ENCODE measurements around the gene STK4. TPM values are rescaled to one million over a fixed set of nuclear protein-coding genes. Genes with fewer than 3 reads are reported as not detected.
A peak's percentile ranks its signal among the peaks of the same experiment; 100 is the strongest.

The STK4 gene
- total RNA-seq, 2 donors from 2014 or later: 28.9 to 29.9 TPM

DNA sequence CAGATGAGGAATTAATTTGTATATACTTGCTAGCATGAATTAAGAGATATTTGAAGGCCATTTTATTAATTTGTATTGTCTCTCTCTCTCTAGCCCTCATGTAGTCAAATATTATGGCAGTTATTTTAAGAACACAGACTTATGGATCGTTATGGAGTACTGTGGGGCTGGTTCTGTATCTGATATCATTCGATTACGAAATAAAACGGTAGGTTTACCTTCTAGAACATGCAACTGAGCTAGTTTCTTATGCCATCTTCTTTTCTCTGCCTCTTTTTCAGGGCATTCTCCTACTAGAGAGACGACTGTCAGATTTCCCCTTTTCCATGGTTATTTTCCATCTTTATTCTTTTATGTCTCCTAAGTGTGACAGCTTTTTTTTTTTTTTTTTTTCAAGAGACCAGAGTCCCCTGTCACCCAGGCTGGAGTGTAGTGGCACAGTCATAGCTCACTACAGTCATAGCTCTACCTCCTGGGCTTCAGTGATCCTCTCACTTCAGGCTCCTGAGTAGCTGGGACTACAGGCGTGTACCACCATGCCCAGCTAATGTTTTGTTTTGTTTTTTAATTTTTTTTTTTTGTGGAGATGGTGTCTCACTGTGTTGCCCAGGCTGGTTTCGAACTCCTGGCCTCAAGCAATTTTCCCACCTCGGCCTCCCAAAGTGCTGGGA, 15.6 kb downstream of the STK4 start:
- H3K9ac ChIP-seq (ENCODE audit: low read depth in 2 of 2, low read length in 2 of 2): no peak overlapping the region
- H3K4me1 ChIP-seq: no peaks in the 10 kb centered on the region
- H3K27ac ChIP-seq: no peak overlapping the region
- intact Hi-C loops (cut with DNase I): no loop called here
- H3K4me3 ChIP-seq: no peak overlapping the region
- DNase-seq: no peak
- no peaks in the 10 kb centered on the region for H3K27me3 ChIP-seq
- TF ChIP-seq, protein P1, sequence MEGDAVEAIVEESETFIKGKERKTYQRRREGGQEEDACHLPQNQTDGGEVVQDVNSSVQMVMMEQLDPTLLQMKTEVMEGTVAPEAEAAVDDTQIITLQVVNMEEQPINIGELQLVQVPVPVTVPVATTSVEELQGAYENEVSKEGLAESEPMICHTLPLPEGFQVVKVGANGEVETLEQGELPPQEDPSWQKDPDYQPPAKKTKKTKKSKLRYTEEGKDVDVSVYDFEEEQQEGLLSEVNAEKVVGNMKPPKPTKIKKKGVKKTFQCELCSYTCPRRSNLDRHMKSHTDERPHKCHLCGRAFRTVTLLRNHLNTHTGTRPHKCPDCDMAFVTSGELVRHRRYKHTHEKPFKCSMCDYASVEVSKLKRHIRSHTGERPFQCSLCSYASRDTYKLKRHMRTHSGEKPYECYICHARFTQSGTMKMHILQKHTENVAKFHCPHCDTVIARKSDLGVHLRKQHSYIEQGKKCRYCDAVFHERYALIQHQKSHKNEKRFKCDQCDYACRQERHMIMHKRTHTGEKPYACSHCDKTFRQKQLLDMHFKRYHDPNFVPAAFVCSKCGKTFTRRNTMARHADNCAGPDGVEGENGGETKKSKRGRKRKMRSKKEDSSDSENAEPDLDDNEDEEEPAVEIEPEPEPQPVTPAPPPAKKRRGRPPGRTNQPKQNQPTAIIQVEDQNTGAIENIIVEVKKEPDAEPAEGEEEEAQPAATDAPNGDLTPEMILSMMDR (IDR thresholded peaks at IDR 0.05): no peak
- H3K36me3 ChIP-seq: no peaks in the 10 kb centered on the region
- no peaks in the 10 kb centered on the region for H3K9me3 ChIP-seq

DNA sequence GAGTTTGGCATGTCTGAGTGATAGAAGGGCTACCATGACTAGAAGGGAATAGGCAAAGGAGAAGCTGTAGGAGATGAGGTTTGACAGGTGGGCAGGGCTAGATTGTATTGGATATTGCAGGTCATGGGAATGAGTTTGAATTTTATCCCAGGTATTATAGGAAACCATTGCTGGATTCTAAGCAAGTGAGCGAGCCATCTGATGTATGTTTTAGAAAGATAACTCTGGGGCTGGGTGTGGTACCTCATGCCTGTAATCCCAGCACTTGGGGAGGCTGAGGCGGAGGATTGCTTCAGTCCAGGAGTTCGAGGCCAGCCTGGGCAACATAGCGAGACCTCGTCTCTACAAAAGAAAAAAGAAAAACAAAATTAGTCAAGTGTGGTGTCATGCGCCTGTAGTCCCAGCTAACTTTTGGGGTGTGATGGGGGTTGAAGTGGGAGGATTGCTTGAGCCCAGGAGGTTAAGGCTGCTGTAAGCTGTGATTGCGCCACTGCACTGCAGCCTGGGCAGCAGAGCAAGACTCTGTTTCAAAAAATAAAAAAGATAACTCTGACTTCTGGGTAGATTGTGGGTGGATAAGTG, 16.9 kb downstream of the STK4 start:
- H3K36me3 ChIP-seq: no peaks in the 10 kb centered on the region

DNA sequence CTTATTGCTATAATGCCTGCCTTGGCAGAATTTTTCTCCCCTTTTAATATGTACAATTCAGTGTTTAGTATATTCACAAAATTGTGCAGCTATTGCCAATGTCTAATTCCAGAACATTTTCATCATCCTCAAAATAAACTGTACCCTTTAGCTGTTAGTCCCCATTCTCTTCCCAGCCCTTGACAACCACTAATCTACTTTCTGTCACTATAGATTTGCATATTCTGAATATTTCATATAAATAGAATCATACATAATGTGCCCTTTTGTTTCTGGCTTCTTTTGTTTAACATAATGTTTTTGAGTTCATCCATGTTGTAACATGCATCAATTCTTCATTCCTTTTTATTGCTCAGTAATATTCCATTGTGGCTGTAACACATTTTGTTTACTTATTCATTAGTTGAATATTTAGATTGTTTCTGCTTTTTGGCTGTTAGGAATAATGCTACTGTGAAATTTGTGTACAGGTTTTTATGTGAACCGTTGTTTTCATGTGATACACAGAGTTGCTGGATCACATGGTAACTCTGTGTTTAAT, 22.4 kb downstream of the STK4 start:
- no peaks in the 10 kb centered on the region for H3K27me3 ChIP-seq
- DNase-seq: no peak

More for the DNA sequence above, 16.9 kb downstream of the STK4 start:
- Histone ChIP-seq H3K4me3 (no peak overlapping the region), H3K27ac (no peak overlapping the region), H3K27me3 (no peaks in the 10 kb centered on the region), H3K9me3 (no peaks in the 10 kb centered on the region), H3K9ac (ENCODE audit: low read depth in 2 of 2, low read length in 2 of 2) (no peak overlapping the region), H3K4me1 (no peaks in the 10 kb centered on the region)
- no peak for DNase-seq
- TF ChIP-seq, protein P1 (IDR thresholded peaks at IDR 0.05): no peak
- intact Hi-C loops (cut with DNase I): no loop called here

DNA sequence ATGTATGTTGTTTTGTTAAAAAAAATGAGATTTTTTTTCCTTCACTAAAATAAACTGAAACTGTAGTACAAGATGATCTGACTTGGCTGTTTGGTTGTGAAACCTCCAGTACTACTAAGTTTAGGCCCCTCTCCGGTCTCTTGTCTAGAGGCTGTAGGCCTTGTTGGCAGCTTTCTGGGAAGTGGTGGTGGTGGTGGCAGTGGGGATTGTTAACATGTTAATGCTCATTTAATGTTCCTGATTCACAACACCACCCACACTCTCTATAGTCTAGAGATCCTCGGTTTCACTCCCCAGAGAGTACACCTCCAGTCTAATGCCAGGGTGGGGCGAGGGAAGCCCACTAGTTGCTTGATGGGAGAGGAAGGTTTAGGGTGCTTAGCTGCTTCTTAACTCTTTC, 24.1 kb downstream of the STK4 start:
- Histone ChIP-seq H3K9ac (ENCODE audit: low read depth in 2 of 2, low read length in 2 of 2) (no peak overlapping the region), H3K36me3 (peaks cover 4% of the 10 kb centered on the region), H3K4me1 (no peaks in the 10 kb centered on the region), H3K9me3 (no peaks in the 10 kb centered on the region), H3K4me3 (no peak overlapping the region), H3K27me3 (no peaks in the 10 kb centered on the region), H3K27ac (peak overlapping the region; percentile 11)
- intact Hi-C loops (cut with DNase I): no loop called here
- no peak for DNase-seq
- TF ChIP-seq, protein P1 (IDR thresholded peaks at IDR 0.05): no peak

More for the DNA sequence above, 22.4 kb downstream of the STK4 start:
- Histone ChIP-seq H3K36me3 (peaks cover 4% of the 10 kb centered on the region), H3K27ac (no peak overlapping the region), H3K4me3 (no peak overlapping the region), H3K9me3 (no peaks in the 10 kb centered on the region), H3K9ac (ENCODE audit: low read depth in 2 of 2, low read length in 2 of 2) (no peak overlapping the region), H3K4me1 (no peaks in the 10 kb centered on the region)
- TF ChIP-seq, protein P1 (IDR thresholded peaks at IDR 0.05): no peak
- intact Hi-C loops (cut with DNase I): no loop called here

DNA sequence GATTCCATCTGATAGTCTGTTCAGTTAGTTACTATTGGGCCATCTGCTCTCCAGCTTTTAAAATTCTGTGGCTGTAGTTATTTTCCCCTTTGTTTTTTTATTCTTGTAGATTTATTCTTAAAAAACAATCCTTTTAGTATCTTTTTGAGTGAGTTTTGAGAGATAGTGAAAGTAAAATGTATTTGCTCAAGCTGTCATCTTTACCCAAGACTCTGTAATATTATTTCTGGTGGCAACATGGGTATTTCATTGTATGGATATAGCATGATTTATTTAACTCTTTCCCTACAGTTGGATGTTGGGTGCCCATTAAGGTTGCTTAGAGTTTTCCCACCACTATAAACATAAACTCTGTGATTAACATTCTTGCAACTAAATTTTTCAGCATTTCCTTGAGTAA, 24.6 kb downstream of the STK4 start:
- Histone ChIP-seq H3K9ac (ENCODE audit: low read depth in 2 of 2, low read length in 2 of 2) (peak overlapping the region in 1 of 2 donors; percentile 26), H3K9me3 (no peaks in the 10 kb centered on the region), H3K4me3 (no peak overlapping the region), H3K4me1 (no peaks in the 10 kb centered on the region), H3K27ac (peak overlapping the region; percentile 11), H3K36me3 (peaks cover 9% of the 10 kb centered on the region), H3K27me3 (no peaks in the 10 kb centered on the region)
- intact Hi-C loops (cut with DNase I): no loop called here
- no peak for DNase-seq
- TF ChIP-seq, protein P1 (IDR thresholded peaks at IDR 0.05): no peak

All from colonic mucosa (tissue), 4 donors.